Erythroblast (primary cell): ENCODE measurements around the gene FSD1.

ENCODE experiments used
- DNase-seq, 2 experiments: peaks; one replicate each; lab custom pipeline; 2025; lab: John Stamatoyannopoulos, UW
- GATA1 ChIP-seq: IDR thresholded peaks from 2 replicates; pipeline ENCODE4 v1.6.1; 2011; ENCODE audit warnings: low read depth, mild to moderate bottlenecking, control low read depth, low read length, moderate library complexity
- POLR2A ChIP-seq: IDR thresholded peaks from 2 replicates; pipeline ENCODE4 v1.6.1; 2011; ENCODE audit warnings: mild to moderate bottlenecking, low read length

Gene FSD1

DNA sequence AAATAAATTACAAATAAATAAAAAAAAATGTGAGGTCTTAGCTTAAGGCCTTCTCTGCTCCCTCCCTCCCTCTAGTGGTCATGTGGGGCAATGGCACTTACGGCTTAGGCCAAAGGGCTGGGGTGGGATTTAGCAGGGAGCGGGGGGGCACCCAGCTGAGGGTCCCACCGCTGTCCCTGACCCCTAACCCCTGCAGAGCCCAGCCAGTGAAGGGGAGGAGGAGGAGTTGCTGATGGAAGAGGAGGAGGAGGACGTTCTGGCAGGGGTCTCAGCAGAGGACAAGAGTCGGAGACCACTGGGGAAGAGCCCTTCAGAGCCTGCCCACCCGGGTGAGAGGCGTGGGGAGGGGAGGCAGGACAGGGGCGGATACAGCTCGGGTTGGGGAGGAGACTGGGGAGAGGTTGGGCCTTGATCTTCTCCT lies 48.3 kb downstream of the FSD1 start:
- no peak for TF ChIP-seq GATA1
- TF ChIP-seq POLR2A, result no peak
- DNase-seq, result peak; percentile 72 to 85

DNA sequence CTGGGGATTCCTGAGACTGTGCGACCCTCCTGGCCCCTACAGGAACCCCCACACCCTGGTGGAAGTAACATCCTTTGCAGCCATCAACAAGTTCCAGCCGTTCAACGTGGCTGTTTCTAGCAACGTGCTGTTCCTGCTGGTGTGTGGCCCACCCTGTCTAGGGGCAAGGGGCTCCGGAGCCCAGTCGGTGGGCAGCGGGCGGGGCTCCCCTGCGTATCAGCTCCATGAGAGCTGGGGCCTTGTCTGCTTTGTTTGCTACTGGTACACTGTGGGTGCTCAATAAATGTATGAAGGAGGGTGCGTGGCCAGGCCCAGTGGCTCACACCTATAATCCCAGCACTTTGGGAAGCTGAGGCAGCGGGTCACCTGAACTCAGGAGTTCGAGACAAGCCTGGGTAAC lies 49.9 kb downstream of the FSD1 start:
- DNase-seq, result no peak
- TF ChIP-seq POLR2A (no peak), GATA1 (no peak)

DNA sequence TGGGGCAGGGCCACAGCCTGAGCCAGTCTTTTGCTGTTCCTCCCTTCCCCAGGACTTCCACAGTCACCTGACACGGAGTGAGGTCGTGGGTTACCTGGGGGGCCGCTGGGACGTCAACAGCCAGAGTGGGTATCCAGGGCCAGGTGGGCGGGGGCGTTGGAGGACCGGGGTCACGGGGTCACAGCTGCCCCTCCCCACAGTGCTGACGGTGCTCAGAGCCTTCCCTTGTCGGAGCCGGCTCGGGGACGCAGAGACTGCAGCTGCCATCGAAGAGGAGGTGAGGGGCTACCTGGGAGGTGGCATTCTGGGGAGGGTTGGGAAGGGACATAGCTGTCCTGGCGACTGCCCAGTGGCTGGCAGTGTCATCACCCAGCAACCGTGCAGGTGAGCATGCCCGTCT lies 50.5 kb downstream of the FSD1 start:
- TF ChIP-seq POLR2A, result no peak
- TF ChIP-seq GATA1, result no peak
- DNase-seq, result no peak

DNA sequence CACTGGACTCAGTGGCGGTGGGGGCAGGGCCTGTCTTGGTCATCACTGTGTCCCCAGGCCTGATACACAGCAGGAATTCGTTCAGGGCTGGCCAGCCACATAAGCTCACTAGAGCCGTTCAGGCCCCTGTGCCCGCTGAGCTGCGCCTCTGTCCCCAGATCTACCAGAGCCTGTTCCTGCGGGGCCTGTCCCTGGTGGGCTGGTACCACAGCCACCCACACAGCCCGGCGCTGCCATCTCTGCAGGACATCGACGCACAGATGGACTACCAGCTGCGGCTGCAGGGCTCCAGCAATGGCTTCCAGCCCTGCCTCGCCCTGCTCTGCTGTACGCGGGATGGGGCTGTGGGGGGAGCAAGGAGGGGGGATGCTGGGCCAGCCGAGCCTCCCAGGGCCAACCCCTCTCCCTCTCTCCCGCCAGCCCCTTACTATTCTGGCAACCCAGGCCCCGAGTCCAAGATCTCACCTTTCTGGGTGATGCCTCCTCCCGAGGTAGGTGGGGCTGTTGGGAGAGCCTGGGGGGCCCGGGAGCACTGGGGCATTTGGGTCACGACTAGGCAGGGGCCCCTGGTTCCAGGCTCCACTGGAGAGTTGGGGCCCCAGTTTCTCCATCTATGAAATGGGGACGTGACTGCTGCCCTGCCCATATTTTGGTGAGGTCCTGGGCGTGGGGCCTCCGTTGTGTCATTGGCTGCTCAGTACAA lies 52.8 kb downstream of the FSD1 start:
- no peak for DNase-seq
- TF ChIP-seq GATA1 (no peak), POLR2A (no peak)

- TF ChIP-seq GATA1 (no peak), POLR2A (no peak)
- no peak for DNase-seq
Measured at GRCh38 chr19:4357921-4358326, 53.5 kb downstream of the FSD1 start.

DNA sequence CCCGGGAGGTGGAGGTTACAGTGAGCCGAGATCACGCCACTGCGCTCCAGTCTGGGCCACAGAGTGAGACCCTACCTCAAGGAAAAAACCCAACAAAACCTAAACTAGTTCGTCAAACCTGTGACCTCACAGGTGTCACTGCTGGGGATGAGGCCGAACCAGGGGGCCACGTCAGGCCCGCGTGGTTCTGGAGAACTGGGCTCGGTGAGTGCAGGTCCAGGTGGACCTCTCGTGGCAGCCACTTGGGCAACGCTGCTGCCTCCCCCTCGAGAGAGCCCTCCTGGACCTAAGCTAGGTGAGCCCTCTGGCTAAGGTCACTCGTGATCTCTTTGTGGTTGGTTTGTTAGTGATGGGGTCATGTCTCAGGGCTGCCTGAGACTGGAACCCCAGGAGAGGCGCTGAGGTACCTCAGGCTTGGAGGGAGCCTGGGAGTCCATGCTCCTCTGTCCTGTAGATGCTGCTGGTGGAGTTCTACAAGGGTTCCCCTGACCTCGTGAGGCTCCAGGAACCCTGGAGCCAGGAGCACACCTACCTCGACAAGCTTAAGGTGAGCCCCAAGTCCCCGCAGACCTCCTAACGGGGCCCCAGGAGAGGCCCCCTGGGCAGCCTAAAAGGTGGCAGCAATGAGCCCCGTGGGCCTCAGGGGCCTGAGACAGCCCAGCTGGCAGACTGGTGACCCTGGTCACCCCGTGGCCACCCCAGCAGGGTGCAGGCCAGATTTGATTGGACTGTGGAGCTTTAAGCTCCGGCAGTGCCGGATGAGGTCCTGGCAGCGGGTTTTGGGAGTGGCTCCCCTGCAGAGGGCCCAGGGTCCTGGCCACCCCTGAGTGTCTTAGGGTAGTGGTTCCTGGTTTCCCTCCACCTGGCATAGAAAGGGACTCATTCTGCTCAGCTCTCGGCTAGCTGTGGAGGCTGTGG lies 54.6 kb downstream of the FSD1 start:
- DNase-seq, result no peak
- no peak for TF ChIP-seq GATA1

GRCh38 chr19:4359627-4360000 lies 55.2 kb downstream of the FSD1 start:
- TF ChIP-seq POLR2A (no peak), GATA1 (no peak)
- no peak for DNase-seq

DNA sequence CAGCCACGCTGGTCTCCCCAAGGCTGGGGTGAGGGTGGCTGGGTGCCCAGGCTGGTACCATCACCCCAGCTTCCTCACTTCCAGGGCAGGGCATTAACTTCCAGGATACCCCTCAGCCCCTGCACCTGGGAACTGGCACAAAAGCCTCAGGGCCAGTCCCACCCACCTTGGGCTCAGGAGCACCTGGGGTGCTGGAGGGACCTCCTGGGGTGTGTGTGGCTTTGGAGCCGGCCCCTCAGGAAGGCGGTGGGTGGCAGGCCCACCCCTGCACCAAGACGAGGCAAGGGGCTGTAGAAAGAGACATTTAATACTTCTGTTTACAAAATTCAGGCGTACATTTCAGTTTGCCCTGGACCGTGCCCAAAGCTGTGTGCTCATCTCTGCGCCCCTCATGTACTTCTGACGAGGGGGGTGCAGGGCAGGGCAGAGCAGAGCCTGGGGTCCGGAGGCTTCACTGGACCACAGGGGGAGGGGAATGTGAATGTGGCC lies 55.7 kb downstream of the FSD1 start:
- DNase-seq, result no peak
- TF ChIP-seq POLR2A, result peak; percentile 34
- no peak for TF ChIP-seq GATA1

DNA sequence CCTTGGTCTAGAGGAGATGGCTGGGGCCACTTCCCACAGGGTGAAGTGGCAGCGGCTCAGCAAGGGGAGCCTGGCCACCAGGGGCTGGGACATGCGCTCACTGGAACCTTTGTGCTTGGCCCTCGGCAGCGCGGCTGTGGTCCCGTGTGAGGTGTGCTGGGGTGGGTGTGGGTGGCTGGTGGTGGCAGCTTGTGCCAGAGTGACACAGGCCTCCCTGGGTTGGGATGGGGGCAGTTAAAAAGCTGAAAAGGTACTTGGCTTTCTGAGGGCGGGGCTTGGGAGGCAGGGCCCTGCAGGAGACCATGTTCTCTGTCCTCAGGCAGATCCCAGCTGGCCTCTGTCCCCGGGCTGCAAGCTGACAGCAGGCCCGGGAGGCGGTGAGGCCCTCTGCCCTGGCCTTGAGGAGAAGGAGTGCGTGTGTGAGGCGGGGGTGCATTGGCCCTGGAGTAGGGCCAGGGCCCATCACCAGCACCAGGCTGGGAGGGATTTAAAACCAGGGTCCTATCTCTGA lies 56.3 kb downstream of the FSD1 start:
- no peak for DNase-seq
- TF ChIP-seq POLR2A (no peak), GATA1 (no peak)

DNA sequence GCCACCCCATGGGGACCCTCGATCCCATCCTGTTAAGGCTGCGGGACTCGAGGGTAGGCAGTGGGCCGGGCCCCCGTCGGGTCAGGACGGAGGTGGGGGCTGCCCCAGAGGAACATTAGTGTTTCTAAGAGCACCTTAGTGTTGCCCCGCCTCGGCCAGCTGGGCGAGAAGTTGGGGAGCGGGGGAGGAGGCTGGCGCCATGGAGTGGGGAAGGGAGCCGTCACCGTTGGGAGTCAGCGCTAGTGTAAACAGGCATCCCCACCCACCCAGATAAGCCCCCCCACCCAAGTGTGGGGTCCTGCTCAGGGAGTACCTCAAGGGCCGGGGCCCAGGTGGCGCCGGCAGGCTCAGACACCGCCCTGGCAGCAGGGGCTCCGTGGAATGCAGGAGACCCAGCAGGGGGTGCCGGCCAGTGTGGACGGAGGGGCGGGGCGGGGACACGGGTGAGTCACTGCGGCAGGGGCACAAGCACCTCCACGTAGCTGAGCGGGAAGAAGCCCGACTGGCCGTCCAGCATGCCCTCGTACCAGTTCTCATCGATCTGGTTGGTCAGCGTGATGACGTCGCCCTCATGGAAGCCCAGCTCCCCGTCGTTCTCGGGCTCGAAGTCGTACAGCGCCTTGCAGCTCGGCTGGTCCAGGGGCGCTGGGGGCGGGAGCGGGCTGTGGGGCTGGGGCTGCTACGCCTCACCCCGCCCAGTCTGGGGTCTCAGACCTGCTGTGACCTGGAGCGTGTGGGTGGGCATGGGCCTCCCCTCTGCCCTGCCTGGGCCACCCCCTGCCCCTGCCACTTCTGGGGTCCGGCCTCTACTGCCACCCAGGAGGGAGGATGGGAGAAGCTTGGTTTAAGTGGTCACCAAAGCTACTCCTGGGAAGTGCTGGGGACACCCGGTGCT lies 57.0 kb downstream of the FSD1 start:
- DNase-seq, result no peak
- TF ChIP-seq POLR2A, result no peak
- no peak for TF ChIP-seq GATA1

GRCh38 chr19:4362101-4362828 lies 57.9 kb downstream of the FSD1 start:
- no peak for DNase-seq
- no peak for TF ChIP-seq GATA1

GRCh38 chr19:4362831-4363545 lies 58.6 kb downstream of the FSD1 start:
- DNase-seq, result no peak
- TF ChIP-seq POLR2A (no peak), GATA1 (no peak)
